ENCODE measurements around the gene ELOVL6. TPM values are rescaled to one million over a fixed set of nuclear protein-coding genes. Genes with fewer than 3 reads are reported as not detected.
"Not testable (repeated sequence)": the region's sequence is repeated elsewhere in the genome, so short reads cannot be mapped to it uniquely, and the experiment has no call there.

Gene ELOVL6
- total RNA-seq, 1 donor from 2014 or later: 8.9 TPM

GRCh38 chr4:110163327-110164069 lies 34.9 kb downstream of the ELOVL6 start:
- DNase-seq (ENCODE audit: extremely low read depth, low read depth, low spot score): no peak

GRCh38 chr4:110160618-110161017 lies 37.8 kb downstream of the ELOVL6 start:
- no peak for DNase-seq (ENCODE audit: extremely low read depth, low read depth, low spot score)

DNA sequence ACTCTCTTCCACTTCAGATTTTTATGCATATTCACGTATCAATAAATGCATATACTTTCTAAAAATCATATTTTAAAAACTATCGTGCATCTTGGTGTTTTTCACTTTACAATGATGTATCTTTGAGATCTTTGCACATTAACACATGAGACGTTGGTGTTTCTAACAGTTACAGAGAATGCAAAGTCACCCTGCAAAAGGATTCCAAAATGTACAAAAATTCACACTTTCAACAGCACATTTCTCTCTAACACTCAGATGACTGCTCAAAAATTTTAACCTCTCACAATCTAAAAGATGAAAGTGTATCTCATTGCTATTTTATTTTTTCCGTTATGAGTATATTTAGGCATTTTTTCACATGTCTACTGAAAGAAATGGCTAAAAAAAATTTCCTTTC lies 38.9 kb downstream of the ELOVL6 start:
- no peak for DNase-seq (ENCODE audit: extremely low read depth, low read depth, low spot score)

DNA sequence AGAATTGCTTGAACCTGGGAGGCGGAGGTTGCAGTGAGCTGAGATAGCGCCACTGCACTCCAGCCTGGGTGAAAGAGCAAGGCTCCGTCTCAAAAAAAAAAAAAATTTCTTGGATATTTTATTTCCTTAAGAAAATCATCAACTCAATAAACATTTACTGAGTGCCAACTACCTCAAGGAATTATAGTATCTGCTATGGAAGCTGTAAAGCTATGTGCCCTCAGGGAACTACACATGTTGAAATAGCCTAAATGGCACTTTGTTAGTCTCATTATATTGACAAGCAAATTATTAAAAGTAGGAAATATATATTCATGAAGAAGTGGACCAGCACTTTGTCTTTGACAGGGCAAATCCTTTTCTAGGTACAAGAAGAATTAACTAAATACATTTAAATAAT lies 40.8 kb downstream of the ELOVL6 start:
- no peak for DNase-seq (ENCODE audit: extremely low read depth, low read depth, low spot score)

GRCh38 chr4:110157166-110157565 lies 41.2 kb downstream of the ELOVL6 start:
- DNase-seq (ENCODE audit: extremely low read depth, low read depth, low spot score): not testable (repeated sequence)

- no peak for DNase-seq (ENCODE audit: extremely low read depth, low read depth, low spot score)
Measured at GRCh38 chr4:110156442-110156841, 42.0 kb downstream of the ELOVL6 start.

GRCh38 chr4:110155654-110156053 lies 42.8 kb downstream of the ELOVL6 start:
- no peak for DNase-seq (ENCODE audit: extremely low read depth, low read depth, low spot score)

GRCh38 chr4:110154582-110154981 lies 43.8 kb downstream of the ELOVL6 start:
- DNase-seq (ENCODE audit: extremely low read depth, low read depth, low spot score): no peak

GRCh38 chr4:110152386-110152785 lies 46.0 kb downstream of the ELOVL6 start:
- DNase-seq (ENCODE audit: extremely low read depth, low read depth, low spot score): no peak

GRCh38 chr4:110149089-110149488 lies 49.3 kb downstream of the ELOVL6 start:
- no peak for DNase-seq (ENCODE audit: extremely low read depth, low read depth, low spot score)

DNA sequence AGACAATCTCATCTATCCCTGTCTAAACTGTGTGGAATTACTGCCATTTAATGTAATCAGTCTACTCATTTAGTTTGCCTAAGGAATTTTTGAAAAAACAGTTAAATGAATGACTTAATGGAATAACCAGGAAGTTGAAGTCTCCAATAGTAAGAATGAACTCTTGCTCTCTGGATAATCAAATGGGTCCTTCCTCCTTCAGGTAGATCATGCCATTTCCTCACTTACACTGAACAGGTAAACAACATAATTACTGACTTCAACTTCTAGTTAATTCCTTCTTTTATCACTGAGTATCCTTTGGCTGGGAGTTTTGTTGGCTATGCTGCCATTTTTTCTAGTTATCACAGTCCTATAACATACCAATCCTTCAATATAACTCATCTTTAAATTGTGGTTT lies 56.0 kb downstream of the ELOVL6 start:
- DNase-seq (ENCODE audit: extremely low read depth, low read depth, low spot score): no peak

- no peak for DNase-seq (ENCODE audit: extremely low read depth, low read depth, low spot score)
Measured at GRCh38 chr4:110139815-110140214, 58.6 kb downstream of the ELOVL6 start.

DNA sequence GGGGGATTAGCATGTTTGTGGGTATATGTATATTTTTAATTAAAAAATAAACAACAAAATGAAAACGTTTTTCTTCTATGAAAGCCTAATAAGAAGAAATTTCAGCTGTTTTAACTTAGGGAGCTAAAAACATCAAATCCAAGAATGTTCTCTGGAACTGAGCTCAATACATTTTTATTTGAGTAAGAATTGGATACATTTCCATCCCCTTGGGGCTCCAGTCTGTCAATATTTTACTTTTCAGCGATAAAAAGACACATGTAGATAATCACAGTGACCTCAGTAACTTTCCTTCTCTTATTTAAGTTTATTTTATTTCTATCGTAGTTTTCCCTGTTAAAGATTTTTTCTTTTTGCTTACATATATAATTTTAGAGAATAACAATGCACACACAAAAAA lies 59.3 kb downstream of the ELOVL6 start:
- no peak for DNase-seq (ENCODE audit: extremely low read depth, low read depth, low spot score)

- DNase-seq (ENCODE audit: extremely low read depth, low read depth, low spot score): no peak
Measured at GRCh38 chr4:110138551-110138950, 59.9 kb downstream of the ELOVL6 start.

DNA sequence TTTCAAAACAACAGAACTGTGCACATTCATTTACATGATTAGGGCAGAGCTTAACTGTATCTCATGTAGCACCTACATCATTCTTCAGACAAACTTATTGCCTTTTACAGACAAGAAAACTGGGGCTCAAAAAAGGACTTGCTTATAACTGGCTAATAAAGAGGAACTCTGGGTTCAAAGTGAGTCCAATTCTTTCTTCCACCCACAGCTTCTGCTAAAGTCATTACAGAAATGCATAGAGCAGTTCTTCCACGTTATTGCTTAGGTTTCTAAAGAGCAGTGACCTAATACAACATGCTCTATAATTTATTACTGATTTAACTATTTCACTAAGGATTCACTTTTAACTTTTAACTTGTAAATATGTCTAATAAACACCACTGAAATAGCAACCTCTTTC lies 60.6 kb downstream of the ELOVL6 start:
- no peak for DNase-seq (ENCODE audit: extremely low read depth, low read depth, low spot score)

DNA sequence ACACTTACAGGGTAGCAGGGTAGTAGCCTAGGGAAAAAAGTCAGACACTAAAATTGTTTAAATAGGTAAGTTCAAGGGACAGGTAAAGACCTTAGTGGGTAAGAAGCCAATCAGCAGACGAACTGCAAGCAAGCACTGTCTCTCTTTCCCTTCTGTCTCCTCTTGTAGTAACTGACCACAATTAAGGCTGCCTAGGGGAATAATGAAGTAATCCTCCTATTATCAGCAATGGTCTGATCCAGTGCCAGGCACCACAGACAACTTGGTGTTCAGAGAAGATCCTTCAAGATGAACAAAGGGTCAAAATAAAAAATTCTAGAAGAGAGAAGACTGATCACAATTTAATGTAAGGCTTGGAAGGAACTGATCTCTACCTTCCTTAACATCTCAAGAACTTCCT lies 62.9 kb downstream of the ELOVL6 start:
- no peak for DNase-seq (ENCODE audit: extremely low read depth, low read depth, low spot score)

DNA sequence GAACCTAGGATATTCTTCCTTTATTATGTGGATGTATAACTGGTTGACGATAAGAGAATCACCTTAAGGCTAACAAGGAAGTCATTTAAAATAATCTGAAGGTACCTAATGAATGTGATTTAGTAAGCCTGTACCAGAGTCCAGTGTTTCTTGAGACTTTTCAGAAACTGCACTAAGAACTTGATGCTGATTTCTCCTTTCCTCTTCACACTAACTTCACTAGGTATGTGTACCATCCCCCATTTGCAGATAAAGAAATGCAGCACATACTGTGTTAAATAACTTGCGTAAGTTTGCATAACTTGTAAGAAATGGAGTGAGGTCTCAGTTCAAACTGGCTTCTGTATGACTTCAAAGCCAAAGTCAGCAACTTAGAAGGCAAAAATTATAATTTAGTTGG lies 63.3 kb downstream of the ELOVL6 start:
- no peak for DNase-seq (ENCODE audit: extremely low read depth, low read depth, low spot score)

DNA sequence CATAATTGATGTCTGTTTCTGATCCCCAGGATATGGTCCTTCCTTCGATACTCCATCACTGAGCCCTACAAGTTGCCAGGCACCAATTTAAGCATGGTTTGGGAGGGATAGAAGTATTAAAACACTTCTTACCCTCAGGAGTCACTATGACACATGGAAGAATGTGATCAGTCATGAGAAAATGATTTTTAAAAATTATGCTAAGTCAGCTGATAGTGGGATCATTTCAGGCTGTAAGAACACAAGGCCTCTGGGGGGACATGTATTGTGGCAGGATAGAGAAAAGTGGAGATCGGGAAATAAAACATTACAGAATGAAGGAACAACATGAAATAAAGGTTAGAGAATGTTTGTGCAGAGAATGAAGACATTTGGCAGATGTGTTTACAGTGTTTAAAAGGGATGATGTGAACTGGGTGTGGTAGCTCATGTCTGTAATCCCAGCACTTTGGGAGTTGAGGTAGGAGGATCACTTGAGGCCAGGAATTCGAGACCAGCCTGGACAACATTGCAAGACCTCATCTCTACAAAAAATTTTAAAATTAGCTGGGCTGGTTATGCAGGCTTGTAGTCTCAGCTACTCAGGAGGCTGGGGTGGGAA lies 64.0 kb downstream of the ELOVL6 start:
- DNase-seq (ENCODE audit: extremely low read depth, low read depth, low spot score): no peak

- DNase-seq (ENCODE audit: extremely low read depth, low read depth, low spot score): no peak
Measured at GRCh38 chr4:110132816-110133719, 65.3 kb downstream of the ELOVL6 start.

GRCh38 chr4:110131916-110132315 lies 66.5 kb downstream of the ELOVL6 start:
- DNase-seq (ENCODE audit: extremely low read depth, low read depth, low spot score): no peak

DNA sequence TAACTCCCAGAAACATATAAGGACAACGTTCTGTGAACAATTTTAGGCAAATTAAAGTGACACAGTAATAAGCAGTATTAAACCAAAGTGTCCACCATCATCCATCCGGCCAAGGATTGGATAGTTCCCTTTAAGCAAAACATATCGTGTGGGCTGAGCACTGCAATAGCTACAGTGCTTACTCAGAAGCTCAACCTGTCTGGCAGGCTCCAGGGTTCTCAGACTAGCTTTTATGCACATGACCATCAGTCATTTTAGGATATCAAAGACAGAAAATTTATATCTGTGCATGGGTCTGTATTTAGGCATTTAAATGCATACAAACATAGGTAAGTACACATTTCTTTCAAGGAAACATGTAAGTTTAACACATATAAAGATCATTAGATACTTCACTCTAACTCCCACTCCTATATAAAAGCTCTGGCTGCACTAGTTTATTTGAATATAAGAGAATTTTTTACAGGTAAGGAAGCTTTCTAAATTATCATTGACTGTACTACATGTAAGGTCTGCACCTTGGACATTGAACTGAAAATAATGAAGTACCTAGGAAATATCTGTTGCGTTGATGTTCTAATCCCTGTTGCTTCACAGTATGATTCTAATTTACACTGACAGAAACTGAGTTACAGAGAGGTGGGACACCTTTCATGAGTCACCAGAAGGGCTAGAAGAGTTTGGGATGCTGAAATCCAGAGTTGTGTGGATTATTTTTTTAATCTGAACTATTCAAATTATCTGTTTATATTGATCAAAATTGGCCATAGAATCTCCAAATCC lies 67.6 kb downstream of the ELOVL6 start:
- no peak for DNase-seq (ENCODE audit: extremely low read depth, low read depth, low spot score)
